Fibroblast of skin of abdomen (primary cell): ENCODE data around the gene RTN4RL2.
"Not testable (repeated sequence)": the region's sequence is repeated elsewhere in the genome, so short reads cannot be mapped to it uniquely, and the experiment has no call there.

Experiments used
- DNase-seq: peaks from one replicate; pipeline ENCODE4 v3.0.0-alpha.2; 2013

The RTN4RL2 gene

GRCh38 chr11:57432714-57433163 is 27.6 kb upstream of the RTN4RL2 start:
- peak; percentile 83 for DNase-seq

- peak; percentile 89 for DNase-seq
Observed at GRCh38 chr11:57434640-57435546, 25.4 kb upstream of the RTN4RL2 start.

DNA sequence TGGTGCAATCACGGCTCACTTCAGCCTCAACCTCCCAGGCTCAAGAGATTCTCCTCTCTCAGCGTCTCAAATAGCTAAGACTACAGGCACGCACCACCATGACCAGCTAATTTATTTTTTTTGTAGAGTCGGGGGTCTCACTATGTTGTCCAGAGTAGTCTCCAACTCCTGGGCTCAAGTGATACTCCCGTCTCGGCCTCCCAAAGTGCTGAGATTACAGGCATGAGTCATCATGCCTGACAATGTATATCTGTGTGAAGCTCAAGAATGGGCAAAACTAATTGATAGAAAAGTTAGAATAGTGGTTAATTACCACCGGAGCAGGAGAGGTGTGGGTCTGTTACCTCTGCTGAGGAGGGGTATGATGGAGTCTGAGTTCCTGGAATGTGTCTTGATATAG is 24.3 kb upstream of the RTN4RL2 start:
- DNase-seq: no peak

DNA sequence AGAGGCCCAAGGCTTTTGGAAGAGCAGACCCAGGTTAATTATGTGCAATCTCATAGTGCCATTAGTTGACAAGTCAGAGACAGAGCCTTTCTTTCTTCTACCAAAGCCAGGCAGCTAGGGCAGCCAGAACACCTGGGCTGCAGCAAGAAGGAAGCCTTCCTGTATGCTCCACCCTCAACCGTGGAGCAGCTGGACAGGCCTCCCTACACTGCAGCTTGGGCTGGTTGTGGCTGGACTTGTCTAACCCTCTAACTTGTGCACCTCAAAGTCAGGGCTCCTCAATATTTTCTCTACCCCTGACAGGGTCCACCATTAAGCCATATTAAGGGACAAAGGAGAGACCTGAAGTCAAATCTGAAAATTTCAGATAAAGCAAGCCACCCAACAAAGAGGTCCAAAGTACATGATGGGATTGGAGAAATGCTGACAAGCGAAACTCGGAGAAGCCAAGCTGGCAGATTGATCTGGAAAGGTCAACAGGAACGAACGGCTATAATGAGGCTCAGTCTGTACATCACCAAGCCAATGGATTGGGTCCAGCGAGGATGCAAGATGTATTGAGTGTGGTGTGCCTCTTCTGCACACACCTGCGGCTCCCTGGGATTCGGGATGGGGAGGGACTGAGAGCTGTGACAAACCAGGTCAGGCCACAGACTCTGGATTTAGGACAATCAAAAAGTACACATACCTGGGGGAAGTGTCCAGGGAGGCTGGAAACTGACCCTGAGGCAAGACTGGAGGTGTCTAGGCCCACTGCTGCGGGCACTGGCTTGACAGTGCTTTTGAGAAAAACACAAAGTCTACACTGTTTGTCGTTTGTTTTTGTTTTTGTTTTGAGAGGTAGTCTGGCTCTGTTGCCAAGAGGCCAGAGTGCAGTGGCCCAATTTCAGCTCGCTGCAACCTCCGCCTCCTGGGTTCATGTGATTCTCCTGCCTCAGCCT is 21.7 kb upstream of the RTN4RL2 start:
- no peak for DNase-seq

GRCh38 chr11:57439786-57440185 is 20.5 kb upstream of the RTN4RL2 start:
- DNase-seq: no peak

- no peak for DNase-seq
Observed at GRCh38 chr11:57440744-57441414, 19.4 kb upstream of the RTN4RL2 start.

GRCh38 chr11:57444362-57445121 is 15.8 kb upstream of the RTN4RL2 start:
- DNase-seq: no peak

DNA sequence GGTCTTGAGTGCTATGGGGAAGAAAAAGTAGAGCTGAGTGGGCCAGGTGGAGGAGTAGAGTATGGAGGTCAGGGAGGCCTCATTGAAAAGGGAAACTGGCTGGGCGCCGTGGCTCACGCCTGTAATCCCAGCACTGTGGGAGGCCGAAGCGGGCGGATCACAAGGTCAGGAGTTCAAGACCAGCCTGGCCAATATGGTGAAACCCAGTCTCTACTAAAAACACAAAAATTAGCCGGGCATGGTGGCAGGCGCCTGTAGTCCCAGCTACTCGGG is 15.3 kb upstream of the RTN4RL2 start:
- not testable (repeated sequence) for DNase-seq

- DNase-seq: no peak
Observed at GRCh38 chr11:57446055-57446454, 14.3 kb upstream of the RTN4RL2 start.

- no peak for DNase-seq
Observed at GRCh38 chr11:57453543-57454177, 6.7 kb upstream of the RTN4RL2 start.

GRCh38 chr11:57456960-57457642 is 3.2 kb upstream of the RTN4RL2 start:
- peak; percentile 65 for DNase-seq

DNA sequence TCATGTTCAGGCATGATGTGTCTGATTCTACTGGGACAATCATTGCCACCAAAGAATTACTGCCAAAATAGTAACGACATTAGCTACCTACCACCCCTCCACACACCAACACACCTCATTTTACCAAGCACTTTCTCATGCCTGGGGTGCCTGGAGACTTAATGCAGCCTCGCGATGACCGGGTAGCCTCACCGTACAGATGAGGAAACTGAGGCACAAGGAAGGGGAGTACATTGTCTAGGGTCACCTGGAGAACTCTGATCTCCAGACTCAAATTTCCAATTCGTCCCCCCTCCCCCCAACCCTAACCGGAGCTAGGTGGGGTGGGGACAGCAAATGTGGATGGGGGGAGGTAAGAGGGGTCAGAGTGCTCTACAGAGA is 2.7 kb upstream of the RTN4RL2 start:
- no peak for DNase-seq

DNA sequence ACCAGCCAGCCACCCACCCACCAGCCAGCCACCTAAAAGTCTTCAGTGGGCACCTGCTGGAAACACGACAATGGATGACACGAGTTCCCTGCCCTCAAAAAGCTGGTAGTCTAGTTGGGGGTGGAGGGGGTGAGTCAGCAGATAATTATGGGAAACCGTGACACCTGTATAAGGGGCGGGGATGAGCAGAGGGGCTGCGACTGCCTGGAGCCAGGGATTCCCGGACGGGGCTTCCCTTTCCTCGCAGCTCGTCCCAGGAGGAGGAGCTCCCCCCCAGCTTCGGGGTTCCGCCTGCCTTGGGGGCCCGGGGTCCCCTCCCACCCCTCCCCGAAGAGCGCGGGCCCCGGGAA is 2.3 kb upstream of the RTN4RL2 start:
- no peak for DNase-seq

- DNase-seq: peak; percentile 24
Observed at GRCh38 chr11:57458410-57459163, 1.7 kb upstream of the RTN4RL2 start.

DNA sequence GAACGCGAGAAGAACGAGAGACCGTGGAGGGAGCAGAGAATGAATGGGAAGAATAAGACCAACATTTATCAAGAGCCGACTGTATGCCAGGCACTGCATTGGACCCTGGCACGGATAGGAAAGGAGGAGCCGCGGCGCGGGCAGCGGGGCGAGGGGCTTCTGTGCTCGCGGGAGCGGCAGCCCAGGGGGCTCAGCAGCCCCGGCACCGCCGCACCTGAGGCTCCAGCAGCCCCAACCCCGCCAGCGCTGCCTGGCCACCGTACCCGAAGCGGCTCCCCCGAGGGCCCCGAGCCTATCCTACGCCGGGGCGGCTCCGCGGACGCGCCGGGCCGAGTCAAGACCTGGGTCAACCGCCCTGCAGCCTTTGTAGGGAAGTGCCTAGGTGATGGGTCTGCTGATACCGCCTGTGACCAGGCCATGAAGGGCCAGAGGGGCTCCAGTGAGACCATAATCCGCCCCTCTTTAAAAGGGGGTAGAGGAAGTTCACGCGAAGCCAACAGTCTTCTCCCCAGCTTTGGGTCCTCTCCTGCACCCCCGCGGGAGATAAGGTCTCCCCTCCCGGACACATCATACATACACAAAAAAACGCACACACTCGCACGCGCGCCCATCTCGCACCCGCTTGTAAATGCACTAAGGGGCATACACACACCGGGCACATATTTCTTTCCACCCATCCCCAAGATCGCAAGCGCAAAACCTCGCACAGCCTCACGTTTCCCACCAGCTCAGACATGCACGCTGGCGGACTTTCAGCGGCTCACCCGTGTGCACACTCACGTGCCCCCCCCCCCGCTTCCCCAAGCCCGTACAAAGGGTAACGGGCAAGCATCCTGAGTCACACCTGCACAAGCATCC is 935 bp upstream of the RTN4RL2 start:
- no peak for DNase-seq

DNA sequence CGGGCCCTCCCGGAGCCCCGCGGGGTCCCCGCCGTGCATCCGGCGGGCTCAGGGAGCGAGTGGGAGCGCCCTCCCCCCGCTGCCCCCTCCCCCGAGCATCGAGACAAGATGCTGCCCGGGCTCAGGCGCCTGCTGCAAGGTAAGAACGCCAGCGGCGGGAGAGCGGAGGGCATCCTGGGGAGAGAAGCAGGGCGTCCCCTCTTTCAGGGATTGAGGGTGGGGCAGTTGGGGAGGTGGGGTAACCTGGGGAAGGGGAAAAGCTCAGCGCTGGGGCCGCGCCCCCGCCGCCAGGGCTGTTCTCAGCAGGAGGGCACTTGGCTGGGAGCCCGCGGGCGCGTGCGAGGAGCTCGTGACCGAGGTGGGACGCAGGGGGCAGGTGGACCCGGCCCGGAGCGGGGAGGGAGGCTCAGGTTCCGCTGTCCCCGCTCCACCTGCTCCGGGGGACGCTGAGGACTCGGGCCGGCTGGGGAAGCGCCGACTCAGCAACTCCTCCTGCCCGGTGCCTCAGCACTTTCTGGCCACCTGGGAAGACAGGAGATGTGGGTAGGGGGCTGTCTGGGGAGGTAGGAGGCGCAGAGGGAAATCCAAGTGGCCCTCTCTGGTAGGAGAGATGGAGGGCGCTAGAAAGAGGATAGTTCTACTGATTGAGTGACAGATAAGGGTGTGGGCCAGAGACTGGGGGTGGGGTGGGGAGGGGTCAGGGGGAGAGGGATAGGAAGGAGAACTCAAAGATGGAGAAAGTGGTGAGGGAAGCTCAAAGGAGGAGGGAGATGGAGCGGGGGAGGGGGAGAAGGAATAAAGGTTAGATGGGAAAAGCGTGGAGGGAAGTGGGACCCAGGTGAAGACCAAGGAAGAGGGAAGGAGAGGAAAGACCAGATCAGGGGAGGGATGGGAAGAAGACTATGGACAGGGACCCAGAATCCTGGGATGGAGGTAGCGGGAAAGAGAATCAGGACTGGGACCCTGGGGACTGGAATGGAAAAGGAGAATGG is 726 bp downstream of the RTN4RL2 start:
- DNase-seq: no peak

DNA sequence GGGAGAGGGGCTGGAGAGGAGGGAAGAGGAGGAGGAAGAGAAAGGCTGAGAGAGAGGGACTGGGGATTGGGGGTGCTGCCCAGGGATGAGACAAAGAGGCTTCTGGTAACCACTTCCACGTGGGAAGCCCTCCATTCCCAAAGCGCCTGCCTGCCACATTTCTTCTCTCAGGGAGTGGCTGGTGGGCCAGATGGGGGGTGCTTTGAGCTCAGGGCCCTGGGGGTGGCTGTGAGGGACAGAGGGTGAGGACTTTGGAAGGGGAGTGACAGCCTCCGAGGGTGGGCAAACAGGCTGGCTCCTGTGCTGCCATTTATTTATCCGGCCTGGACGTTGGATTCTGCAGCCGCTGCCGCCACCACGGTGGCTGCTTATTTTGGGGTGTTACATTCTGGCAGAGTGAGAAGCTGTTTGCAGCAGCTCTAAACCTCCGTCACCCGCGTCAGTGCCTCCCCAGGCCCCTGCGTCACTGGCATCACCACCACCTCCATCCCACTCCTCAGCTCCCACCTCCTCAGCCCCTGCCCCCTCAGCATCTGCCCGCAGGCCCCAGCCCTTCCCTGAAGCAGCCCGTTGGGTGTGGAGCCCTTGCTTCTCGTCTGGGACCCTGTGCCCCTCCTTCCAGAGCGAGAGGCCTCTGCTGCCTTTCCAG is 1.6 kb downstream of the RTN4RL2 start:
- no peak for DNase-seq

DNA sequence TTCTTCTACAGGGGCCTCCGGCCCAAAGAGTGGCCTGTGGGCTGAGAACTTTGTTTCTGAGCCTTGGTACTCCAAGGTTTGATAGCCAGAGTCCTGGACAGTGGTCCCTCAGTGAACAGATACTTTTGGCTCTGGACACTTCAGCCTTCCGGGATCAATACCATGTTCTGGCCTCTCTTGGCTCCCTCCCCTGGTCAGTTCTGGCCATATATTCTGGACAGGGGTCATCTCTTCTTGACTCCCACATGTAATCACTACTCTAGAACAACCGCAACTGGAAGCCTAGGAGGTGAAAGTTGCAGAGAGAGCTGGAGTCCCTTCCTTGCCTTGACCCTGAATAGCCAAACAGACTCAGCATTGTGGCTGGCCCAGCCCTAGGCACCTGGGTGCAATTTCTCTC is 2.3 kb downstream of the RTN4RL2 start:
- DNase-seq: no peak
